PFSK-1 (cell line): ENCODE results near the gene CEBPG.

Experiments
- FOXP2 ChIP-seq: optimal IDR thresholded peaks from 2 replicates; pipeline ENCODE3; 2011; ENCODE audit warnings: borderline replicate concordance, control low read depth, inconsistent platforms; ENCODE audit not compliant: insufficient read depth; ENCODE audit errors: extremely low read length, extremely low read depth
- POLR2AphosphoS5 ChIP-seq: IDR thresholded peaks from 2 replicates; pipeline ENCODE4 v1.6.1; 2012; ENCODE audit warnings: low read depth, mild to moderate bottlenecking, control low read depth, low read length, moderate library complexity
- SIN3A ChIP-seq: IDR thresholded peaks from 2 replicates; pipeline ENCODE4 v1.6.1; 2012; ENCODE audit warnings: mild to moderate bottlenecking, low read length, moderate library complexity, borderline replicate concordance; ENCODE audit not compliant: insufficient read depth
- TAF1 ChIP-seq: IDR thresholded peaks from 2 replicates; pipeline ENCODE4 v1.6.1; 2012; ENCODE audit warnings: low read length, control low read depth, borderline replicate concordance; ENCODE audit not compliant: insufficient read depth
- TF ChIP-seq, protein P1 (sequence below), 2 experiments: IDR thresholded peaks; 2 replicates each; pipeline versions ENCODE4 v1.6.1 to v1.8.0; 2011 to 2012; ENCODE audit warnings: low read depth in 2 of 2, low read length in 2 of 2, control low read depth in 1 of 2, inconsistent platforms in 1 of 2, mild to moderate bottlenecking in 1 of 2, moderate library complexity in 1 of 2; ENCODE audit not compliant: insufficient read depth in 1 of 2

DNA sequence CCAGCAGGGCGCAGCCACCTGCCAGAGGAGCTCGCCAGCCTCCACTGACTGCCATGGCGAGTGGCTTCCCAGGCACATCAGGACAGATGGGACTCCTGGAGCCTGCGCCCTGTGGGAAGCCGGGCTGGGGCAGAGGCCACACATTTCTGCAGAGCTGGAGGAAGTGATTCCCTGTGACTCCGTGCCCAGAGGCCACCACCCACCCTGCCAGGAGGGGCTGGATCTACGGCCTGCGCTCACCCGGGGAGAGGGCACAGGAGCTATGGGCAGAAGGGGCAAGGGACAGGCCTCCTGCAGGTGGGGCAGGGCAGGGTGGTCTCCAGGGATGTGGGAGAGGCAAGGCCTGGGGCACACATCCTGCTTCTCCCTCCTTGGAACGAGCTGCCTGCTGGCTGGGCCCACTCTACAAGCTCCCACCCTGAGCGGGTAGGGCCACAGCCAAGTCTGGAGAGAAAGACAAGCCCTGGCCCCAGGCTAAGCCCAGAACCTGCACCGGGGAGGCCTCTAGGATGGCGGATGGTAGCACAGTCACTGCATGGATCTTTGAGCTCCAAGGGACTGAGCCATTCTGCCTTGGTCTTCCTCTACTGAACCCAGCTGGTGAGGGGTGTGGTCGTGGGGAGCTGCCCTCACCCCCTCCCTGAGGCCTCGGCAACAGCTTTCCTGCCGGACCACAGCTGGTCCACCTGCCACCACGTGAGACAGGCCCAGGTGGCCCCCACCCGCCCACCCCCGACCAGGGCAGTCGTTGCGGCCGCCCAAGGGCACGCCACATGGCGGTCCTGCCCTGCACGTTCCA, 40.6 kb downstream of the CEBPG start:
- TF ChIP-seq POLR2AphosphoS5 (no peak), TAF1 (no peak), SIN3A (no peak), FOXP2 (no peak)
- TF ChIP-seq, protein P1, sequence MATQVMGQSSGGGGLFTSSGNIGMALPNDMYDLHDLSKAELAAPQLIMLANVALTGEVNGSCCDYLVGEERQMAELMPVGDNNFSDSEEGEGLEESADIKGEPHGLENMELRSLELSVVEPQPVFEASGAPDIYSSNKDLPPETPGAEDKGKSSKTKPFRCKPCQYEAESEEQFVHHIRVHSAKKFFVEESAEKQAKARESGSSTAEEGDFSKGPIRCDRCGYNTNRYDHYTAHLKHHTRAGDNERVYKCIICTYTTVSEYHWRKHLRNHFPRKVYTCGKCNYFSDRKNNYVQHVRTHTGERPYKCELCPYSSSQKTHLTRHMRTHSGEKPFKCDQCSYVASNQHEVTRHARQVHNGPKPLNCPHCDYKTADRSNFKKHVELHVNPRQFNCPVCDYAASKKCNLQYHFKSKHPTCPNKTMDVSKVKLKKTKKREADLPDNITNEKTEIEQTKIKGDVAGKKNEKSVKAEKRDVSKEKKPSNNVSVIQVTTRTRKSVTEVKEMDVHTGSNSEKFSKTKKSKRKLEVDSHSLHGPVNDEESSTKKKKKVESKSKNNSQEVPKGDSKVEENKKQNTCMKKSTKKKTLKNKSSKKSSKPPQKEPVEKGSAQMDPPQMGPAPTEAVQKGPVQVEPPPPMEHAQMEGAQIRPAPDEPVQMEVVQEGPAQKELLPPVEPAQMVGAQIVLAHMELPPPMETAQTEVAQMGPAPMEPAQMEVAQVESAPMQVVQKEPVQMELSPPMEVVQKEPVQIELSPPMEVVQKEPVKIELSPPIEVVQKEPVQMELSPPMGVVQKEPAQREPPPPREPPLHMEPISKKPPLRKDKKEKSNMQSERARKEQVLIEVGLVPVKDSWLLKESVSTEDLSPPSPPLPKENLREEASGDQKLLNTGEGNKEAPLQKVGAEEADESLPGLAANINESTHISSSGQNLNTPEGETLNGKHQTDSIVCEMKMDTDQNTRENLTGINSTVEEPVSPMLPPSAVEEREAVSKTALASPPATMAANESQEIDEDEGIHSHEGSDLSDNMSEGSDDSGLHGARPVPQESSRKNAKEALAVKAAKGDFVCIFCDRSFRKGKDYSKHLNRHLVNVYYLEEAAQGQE (IDR thresholded peaks at IDR 0.05; ENCODE audit: insufficient read depth in 1 of 2, low read depth in 2 of 2, low read length in 2 of 2), result no peak
